NCI-H748 (cell line): Measurements from ENCODE around the gene PPM1D.
"Not testable (repeated sequence)": the region's sequence is repeated elsewhere in the genome, so short reads cannot be mapped to it uniquely, and the experiment has no call there.

Experiments used
- DNase-seq: peaks from one replicate; lab custom pipeline; 2025; ENCODE audit not compliant: unreplicated experiment; lab: John Stamatoyannopoulos, UW

Gene PPM1D

GRCh38 chr17:60593441-60594036 is 6.5 kb upstream of the PPM1D start:
- peak; percentile 51 for DNase-seq

DNA sequence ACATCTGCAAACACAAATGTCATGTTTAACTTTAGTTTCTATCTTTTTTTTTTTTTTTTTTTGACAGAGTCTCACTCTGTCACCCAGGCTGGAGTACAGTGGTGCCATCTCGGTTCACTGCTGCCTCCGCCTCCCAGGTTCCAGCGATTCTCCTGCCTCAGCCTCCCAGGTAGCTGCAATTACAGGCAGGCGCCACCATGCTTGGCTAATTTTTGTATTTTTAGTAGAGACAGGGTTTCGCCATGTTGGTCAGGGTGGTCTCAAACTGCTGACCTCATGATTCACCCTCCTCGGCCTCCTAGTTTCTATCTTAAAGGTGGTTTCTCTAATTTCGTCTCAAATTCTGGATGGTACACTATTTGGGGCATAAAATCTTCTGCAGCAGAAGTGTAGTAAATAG is 5.8 kb upstream of the PPM1D start:
- not testable (repeated sequence) for DNase-seq

DNA sequence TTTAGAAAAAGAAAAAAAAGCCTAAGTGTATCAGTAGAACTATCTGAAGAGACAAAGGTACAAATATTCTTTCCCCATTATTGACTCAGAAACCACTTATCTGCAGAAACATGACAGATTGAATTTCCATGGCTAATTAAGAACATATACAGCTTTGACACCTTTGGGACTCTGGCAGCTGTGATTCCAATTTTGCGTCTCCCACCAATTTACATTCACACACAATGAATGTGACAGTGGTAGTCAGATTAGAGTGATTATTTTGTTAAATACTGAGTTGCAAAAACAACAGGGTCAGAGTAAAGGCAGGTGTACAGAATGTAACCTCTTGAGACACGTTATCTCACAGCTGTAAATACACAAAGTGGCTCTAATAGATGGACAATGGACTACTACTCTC is 5.3 kb upstream of the PPM1D start:
- peak; percentile 82 for DNase-seq

DNA sequence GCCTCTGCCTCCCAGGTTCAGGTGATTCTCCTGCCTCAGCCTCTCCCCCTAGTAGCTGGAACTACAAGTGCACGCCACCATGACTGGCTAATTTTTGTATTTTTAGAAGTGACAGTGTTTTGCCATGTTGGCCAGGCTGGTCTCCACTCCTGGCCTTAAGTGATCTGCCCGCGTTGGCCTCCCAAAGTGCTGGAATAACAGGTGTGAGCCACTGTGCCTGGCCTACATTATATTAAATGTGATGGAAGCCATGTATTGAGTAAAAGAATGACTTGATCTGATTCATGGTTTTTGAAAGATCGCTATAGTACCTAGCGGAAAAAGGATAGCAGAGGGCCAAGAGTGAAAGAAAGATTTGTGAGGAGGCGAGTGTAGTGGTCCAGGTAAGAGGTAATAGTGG is 2.7 kb upstream of the PPM1D start:
- DNase-seq, result no peak

GRCh38 chr17:60598001-60598736 is 1.8 kb upstream of the PPM1D start:
- DNase-seq, result peak; percentile 13

- DNase-seq, result no peak
These were observed 773 bp upstream of the PPM1D start for GRCh38 chr17:60599220-60599619.

GRCh38 chr17:60600490-60601446 is 775 bp downstream of the PPM1D start:
- peak; percentile 84 for DNase-seq

DNA sequence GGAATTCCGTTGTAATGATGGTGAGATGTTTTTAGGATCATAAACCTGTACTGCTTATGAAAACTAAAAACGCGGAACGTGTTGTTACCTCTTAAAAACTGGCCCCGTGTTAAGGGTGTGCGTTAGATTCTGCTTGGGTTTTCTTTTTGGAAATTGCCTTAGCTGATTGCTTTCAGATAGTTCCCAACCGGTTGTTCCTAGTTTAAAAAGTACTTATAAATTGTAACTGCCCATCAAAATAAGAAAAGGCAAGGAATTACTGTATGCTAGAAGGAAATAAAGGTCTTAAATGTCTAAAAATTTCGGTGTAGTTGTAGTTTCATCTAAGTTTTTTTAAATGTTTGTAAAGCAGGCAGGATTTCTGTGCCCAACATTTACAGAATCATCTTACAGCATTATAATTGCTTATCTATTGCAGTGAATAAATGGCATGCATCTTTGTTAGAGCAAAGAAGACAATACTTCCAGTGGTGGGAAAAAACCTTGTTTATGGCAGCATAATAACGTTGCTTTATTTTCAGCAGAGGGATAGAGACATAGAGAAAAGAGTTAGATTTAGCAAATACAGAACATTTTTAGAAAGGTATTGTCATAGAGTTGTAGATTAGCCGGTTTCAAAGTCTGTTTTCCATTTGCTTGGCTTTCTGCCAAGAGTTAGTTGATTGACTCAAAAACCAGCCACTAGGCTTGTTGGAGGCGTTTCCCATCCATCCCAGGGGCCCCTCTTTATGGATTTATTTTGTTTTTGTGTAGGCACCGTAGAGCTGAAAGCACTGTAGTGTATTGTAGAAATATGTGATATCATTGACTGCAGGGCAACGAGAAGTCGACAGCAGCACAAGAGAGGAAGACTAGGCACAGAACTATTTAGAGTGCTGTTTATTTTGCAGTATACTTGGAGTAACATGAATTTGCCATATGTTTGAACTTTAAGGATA is 1.7 kb downstream of the PPM1D start:
- peak; percentile 90 for DNase-seq

DNA sequence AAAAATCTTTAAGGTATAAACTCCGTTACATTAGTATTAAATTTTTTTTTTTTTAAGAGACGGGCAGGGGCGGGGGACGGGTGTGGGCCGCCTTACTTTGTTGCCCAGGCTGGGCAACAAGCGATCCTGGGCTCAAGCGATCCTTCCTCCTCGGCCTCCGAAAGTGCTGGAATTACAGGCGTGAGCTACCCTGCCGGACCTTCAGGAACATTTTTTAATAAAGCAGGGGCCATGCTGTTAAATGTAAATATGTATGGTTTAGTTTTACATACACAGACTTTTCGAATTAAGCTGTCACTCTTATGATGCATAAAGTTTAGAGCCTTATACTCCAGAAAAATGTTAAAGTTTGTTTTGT is 2.4 kb downstream of the PPM1D start:
- peak; percentile 36 for DNase-seq

DNA sequence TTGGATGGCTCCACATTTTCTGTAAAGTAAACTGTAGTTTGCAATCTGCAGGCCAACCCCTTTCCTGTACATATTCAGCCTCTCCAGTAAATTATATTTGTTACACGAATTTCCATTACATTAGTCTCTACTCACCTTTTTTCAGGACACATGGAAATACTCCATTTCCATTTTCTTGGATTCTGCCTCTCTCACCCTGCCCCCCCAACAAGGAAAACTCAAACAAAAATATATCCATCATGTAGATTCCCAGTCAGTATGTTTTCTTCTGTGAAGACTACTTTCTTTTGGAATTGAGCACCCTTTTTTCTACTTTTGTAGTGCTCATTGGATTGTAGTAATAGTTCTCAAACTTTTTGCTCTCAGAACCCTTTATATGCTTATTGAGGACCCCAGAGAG is 2.9 kb downstream of the PPM1D start:
- DNase-seq, result no peak

DNA sequence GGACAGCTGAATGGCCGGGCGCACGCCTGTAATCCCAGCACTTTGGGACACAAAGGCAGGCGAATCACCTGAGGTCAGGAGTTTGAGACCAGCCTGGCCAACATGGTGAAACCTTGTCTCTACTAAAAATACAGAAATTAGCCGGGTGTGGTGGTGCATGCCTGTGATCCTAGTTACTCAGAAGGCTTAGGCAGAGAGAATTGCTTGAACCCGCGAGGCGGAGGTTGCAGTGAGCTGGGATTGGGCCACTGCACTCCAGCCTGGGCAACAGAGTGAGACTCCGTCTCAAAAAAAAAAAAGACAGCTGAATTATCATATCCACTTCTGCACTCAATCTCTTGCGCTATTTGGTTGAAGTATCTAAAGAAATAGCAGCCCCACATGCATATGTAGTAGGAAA is 3.5 kb downstream of the PPM1D start:
- not testable (repeated sequence) for DNase-seq

GRCh38 chr17:60604686-60605334 is 4.8 kb downstream of the PPM1D start:
- no peak for DNase-seq

DNA sequence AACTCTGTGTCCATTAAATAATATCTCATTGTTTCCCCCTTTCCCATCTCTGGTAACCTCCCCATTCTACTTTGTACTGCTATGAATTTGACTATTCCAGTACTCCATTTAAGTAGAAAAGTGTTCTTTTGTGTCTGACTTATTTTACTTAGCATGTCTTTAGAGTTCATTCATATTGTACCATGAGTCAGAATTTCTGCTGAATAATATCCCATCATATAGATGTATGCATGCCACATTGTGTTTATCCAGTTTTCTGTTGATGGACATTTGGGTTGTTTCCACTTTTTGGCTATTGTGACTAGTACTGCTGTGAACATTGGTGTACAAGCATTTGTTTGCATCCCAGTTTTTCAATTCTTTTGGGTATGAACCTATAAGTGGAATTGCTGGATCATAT is 6.0 kb downstream of the PPM1D start:
- DNase-seq, result no peak

DNA sequence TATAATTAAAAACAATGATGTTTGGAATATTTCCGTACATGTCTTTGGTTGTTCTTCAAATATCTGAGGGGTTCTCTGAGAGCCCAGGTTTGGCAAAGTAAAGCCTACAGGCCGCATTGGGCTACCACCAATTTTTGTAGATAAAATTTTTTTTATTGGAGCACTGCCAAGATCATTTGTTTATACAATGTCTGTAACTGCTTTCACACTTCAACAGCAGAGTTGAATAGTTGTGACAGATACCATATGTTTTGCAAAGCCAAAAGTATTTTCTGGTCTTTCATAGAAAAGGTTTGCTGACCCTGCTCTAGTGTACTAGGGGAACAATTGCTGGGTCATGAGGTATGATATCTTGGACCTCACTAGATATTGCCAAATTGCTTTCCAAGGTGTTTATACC is 10.5 kb downstream of the PPM1D start:
- DNase-seq, result peak; percentile 13

GRCh38 chr17:60611321-60611720 is 11.3 kb downstream of the PPM1D start:
- DNase-seq, result not testable (repeated sequence)

DNA sequence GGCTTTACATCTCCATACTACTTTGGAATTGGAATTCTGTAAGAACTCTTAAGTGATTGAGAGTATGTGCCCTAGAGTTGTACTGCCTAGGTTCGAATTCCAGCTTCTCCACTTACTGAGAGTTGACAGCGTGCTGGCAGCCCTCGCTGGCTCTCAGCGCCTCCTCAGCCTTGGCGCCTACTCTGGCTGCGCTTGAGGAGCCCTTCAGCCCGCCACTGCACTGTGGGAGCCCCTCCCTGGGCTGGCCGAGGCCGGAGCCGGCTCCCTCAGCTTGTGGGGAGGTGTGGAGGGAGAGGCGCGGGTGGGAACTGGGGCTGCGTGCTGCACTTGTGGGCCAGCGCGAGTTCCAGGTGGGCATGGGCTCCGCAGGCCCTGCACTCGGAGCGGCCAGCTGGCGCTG is 13.3 kb downstream of the PPM1D start:
- no peak for DNase-seq

DNA sequence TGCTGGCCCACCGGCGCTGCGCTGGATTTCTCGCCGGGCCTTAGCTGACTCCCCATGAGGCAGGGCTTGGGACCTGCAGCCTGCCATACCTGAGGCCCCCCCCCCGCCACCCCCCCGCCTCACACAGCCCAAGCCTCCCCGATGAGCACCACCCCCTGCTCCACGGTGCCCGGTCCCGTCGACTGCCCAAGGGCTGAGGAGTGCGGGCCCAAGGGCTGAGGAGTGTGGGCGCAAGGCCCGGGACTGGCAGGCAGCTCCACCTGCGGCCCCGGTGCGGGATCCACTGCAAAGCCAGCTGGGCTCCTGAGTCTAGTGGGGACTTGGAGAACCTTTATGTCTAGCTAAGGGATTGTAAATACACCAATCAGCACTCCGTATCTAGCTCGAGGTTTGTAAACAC is 13.8 kb downstream of the PPM1D start:
- DNase-seq, result not testable (repeated sequence)

DNA sequence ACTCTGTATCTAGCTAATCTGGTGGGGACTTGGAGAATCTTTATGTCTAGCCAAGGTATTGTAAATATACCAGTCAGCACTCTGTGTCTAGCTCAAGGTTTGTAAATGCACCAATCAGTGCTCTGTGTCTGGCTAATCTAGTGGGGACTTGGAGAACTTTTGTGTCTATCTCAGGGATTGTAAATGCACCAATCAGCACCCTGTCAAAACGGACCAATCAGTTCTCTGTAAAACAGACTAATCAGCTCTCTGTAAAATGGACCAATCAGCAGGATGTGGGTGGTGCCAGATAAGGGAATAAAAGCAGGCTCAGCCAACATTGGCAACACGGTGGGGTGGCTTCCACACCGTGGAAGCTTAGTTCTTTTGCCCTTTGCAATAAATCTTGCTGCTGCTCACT is 14.3 kb downstream of the PPM1D start:
- DNase-seq, result not testable (repeated sequence)

DNA sequence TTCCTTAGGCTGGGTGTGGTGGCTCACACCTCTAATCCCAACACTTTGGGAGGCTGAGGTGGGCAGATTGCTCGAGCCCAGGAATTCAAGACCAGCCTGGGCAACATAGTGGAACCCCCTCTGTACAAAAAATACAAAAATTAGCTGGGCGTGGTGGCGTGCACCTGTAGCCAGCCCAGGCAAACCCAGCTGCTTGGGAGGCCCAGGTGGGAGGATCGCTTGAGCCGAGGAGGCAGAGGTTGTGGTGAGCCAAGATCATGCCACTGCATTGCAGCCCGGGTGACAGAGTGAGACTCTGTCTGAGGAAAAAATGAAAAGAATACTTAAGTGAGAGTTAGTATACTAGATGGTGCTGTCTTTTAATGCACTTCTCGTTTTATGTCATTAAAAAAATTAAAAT is 15.1 kb downstream of the PPM1D start:
- no peak for DNase-seq

GRCh38 chr17:60615840-60616239 is 15.8 kb downstream of the PPM1D start:
- no peak for DNase-seq
